Activated CD4-positive, alpha-beta T cell treated with anti-CD3 and anti-CD28 coated beads for 36 hours (primary cell): ENCODE measurements around the gene WDR91. TPM values are rescaled to one million over a fixed set of nuclear protein-coding genes. Genes with fewer than 3 reads are reported as not detected.

Experiments used
- ATAC-seq: fragments of 200-7000 bp; cut with Tn5 transposase; one replicate; pipeline ENCODE4 v1.10.0; 2021; ENCODE audit warnings: mild to moderate bottlenecking, moderate library complexity
- CTCF ChIA-PET: fragments of 350-600 bp; sonication (Branson Sonifier 250); formaldehyde crosslinking; loops from one replicate; lab custom pipeline; 2021; ENCODE audit warnings: antibody characterized with exemption; lab: Charles Lee
- POLR2A ChIA-PET: fragments of 350-600 bp; sonication (Branson Sonifier 250); formaldehyde crosslinking; loops from one replicate; lab custom pipeline; 2021; ENCODE audit warnings: antibody characterized with exemption, inconsistent platforms; lab: Charles Lee
- DNase-seq: peaks from one replicate; pipeline ENCODE4 v3.0.0-alpha.2; 2020
- H3K27ac Mint-ChIP-seq: one replicate; pipeline ENCODE4 v1.8.0; 2021; ENCODE audit warnings: mixed read lengths
- H3K27me3 Mint-ChIP-seq: one replicate; pipeline ENCODE4 v1.8.0; 2021; ENCODE audit warnings: mixed read lengths
- H3K36me3 Mint-ChIP-seq: one replicate; pipeline ENCODE4 v1.8.0; 2021; ENCODE audit warnings: low read depth, mixed read lengths
- H3K4me1 Mint-ChIP-seq: one replicate; pipeline ENCODE4 v1.8.0; 2021; ENCODE audit warnings: mixed read lengths
- H3K4me3 Mint-ChIP-seq: one replicate; pipeline ENCODE4 v1.8.0; 2021; ENCODE audit warnings: mild to moderate bottlenecking, moderate library complexity, mixed read lengths
- H3K9me3 Mint-ChIP-seq: one replicate; pipeline ENCODE4 v1.8.0; 2021; ENCODE audit warnings: low read depth, mixed read lengths
- intact Hi-C, 2 experiments: fragments of 100-400 bp; cut with DNase I in 1 of 2; cut with micrococcal nuclease in 1 of 2; formaldehyde crosslinking; loops; one replicate each; pipeline versions ENCODE4 v1.14.2 to v1.15.1; 2022 to 2024; cut with DNase I, micrococcal nuclease
- total RNA-seq, 2 experiments: library from RNA; stranded (reverse); gene quantifications; one replicate each; pipeline ENCODE4 v1.2.3, GENCODE V29; 2021

The WDR91 gene
- total RNA-seq, 2 experiments from 2014 or later = 11.8 to 12.0 TPM

- H3K4me3 Mint-ChIP-seq = no peak overlapping the region
- ChIA-PET CTCF (interaction anchor here (0.6 to 1.8 kb wide), 4 partner anchors 8 to 475 kb away, joined by 3 to 8 read pairs (median 4); no protein-coding TSS in a partner anchor), POLR2A (no interaction called here)
- H3K27ac Mint-ChIP-seq = peak overlapping the region; percentile 81
- no peak for ATAC-seq
- H3K4me1 Mint-ChIP-seq = peaks cover 32% of the 10 kb centered on the region
- peaks cover 21% of the 10 kb centered on the region for H3K9me3 Mint-ChIP-seq
- intact Hi-C loops = no loop called here
- H3K36me3 Mint-ChIP-seq = peaks cover 77% of the 10 kb centered on the region
- no peak for DNase-seq
- no peaks in the 10 kb centered on the region for H3K27me3 Mint-ChIP-seq
These were observed 50.3 kb downstream of the WDR91 start for GRCh38 chr7:135160858-135161653.

- Mint-ChIP-seq H3K4me1 (peaks cover 32% of the 10 kb centered on the region), H3K27ac (peak overlapping the region; percentile 81), H3K4me3 (no peak overlapping the region), H3K27me3 (no peaks in the 10 kb centered on the region), H3K9me3 (peaks cover 28% of the 10 kb centered on the region), H3K36me3 (peaks cover 73% of the 10 kb centered on the region)
- intact Hi-C loops = no loop called here
- ChIA-PET CTCF (interaction anchor here (0.6 to 1.8 kb wide), 6 partner anchors 9 to 474 kb away, joined by 3 to 8 read pairs (median 4); partner anchors contain the start of gene TMEM140), POLR2A (no interaction called here)
- ATAC-seq (peak; percentile 49), DNase-seq (no peak)
These were observed 51.0 kb downstream of the WDR91 start for GRCh38 chr7:135160098-135160857.

DNA sequence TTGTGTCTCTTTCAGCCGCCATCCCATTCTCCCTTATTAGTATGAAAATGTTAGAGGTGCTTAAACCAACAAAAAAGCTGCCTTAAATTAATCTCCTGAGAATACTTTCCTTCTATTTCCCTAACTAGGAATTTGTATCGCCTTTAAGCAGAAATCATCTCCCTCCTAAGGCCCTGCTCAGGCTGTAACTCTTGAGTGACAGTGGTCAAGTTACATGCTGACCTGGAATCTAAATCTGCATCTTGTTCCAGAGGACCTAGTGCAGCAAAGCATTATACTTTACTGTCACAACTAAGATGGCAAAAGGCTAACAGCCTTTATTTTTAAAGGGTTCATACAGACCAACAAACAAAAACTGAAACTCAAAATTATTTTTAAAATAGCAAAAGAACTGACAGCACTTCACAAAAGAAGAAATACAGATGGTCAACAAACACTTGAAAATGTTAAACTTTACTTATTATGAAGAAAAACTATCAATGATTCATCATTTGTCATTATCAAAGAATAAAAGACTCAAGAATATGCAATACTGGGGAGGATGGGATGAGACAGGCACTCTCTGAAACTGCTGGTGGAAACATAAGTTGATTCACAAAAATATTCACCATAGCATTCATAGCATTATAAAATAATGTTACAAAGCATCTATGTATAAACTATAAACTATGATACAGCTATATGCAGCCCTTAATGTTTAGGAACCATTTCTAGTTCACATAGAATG, 51.8 kb downstream of the WDR91 start:
- Mint-ChIP-seq H3K9me3 (peaks cover 35% of the 10 kb centered on the region), H3K27ac (peak overlapping the region; percentile 81), H3K4me3 (no peak overlapping the region), H3K36me3 (peaks cover 76% of the 10 kb centered on the region), H3K27me3 (no peaks in the 10 kb centered on the region), H3K4me1 (peaks cover 35% of the 10 kb centered on the region)
- ChIA-PET CTCF (interaction anchor here (1.3 to 1.8 kb wide), 4 partner anchors 10 to 30 kb away, joined by 3 to 8 read pairs (median 4); partner anchors contain the start of gene TMEM140), POLR2A (no interaction called here)
- ATAC-seq = peak; percentile 52
- DNase-seq = no peak
- intact Hi-C loops = no loop called here

DNA sequence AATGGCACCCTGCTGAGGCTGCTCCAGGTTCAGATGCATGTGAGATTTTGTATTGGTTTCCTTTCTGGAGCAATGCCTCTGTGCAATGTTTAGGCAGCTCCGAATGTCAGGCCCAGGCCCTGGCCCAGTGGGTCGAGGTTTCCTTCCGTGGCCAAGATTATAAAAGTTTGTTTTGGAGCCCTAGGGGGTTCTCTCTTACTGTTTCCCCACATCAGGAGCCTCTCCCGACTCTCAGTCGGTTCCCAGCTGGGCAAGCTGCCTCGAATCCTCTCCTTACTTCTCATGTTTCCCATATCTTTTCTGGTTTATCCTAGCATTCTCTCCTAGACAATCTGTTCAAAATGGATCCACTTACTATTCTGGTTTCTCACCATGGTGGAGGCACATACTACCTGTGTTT, 52.5 kb downstream of the WDR91 start:
- CTCF ChIA-PET = interaction anchor here (1.3 to 1.5 kb wide), 2 partner anchors 10 to 12 kb away, joined by 4 read pairs; no protein-coding TSS in a partner anchor
- POLR2A ChIA-PET = interaction anchor here (1.2 kb wide), 1 partner anchor 11 kb away, joined by 4 read pairs; the partner anchor contains the start of gene TMEM140
- ATAC-seq (no peak), DNase-seq (no peak)
- peak overlapping the region; percentile 81 for H3K27ac Mint-ChIP-seq
- H3K9me3 Mint-ChIP-seq = peaks cover 40% of the 10 kb centered on the region
- peaks cover 42% of the 10 kb centered on the region for H3K4me1 Mint-ChIP-seq
- no peaks in the 10 kb centered on the region for H3K27me3 Mint-ChIP-seq
- peaks cover 77% of the 10 kb centered on the region for H3K36me3 Mint-ChIP-seq
- intact Hi-C loops = no loop called here
- H3K4me3 Mint-ChIP-seq = no peak overlapping the region

DNA sequence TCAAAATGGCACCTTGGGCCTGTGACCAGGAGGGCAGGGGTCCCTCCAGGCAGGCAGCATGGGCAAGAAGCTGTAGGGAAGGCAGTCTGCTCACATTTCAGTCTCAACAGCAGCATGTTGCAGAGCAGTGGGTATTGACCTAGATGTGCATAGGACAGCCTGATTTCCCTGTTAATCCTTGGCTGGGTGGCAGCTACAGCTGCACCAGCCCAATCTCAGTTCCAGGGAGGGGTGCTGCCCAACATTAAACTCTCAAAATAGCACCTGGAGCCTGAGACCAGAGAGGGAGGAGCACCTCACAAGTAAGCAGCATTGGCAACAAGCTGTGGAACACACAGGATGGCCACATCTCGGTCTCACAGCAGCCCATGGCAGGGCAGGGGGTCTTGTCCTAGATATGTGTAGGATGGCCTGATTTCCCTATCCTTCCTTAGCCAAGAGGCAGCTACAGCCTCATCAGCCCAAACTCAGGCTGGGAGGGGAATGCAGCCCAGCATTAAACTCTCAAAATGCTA, 53.1 kb downstream of the WDR91 start:
- intact Hi-C loops = no loop called here
- H3K4me3 Mint-ChIP-seq = no peak overlapping the region
- H3K36me3 Mint-ChIP-seq = peaks cover 80% of the 10 kb centered on the region
- H3K4me1 Mint-ChIP-seq = peaks cover 45% of the 10 kb centered on the region
- ChIA-PET POLR2A (interaction anchor here (1.2 to 1.7 kb wide), 3 partner anchors 9 to 11 kb away, joined by 3 to 6 read pairs (median 4); partner anchors contain the start of gene TMEM140), CTCF (interaction anchor here (1.1 to 1.5 kb wide), 3 partner anchors 10 to 13 kb away, joined by 4 read pairs; partner anchors contain the start of gene TMEM140)
- H3K27me3 Mint-ChIP-seq = no peaks in the 10 kb centered on the region
- no peak overlapping the region for H3K27ac Mint-ChIP-seq
- ATAC-seq (no peak), DNase-seq (no peak)
- H3K9me3 Mint-ChIP-seq = peaks cover 44% of the 10 kb centered on the region

DNA sequence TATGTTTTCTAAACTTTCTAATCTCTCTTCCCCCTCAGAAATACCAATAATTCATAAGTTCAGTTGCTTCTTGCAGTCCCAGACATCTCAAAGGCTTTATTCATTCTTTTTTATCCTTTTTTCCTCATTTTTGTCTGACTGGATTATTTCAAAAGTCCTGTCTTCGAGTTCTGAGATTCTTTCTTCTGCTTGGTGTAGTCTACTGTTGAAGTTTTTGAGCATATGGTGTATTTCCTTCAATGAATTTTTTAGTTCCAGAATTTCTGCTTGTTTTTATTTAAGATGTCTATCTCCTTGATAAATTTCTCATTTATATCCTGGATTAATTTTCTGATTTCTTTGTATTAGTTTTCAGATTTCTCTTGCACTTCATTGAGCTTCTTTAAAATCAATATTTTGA, 55.0 kb downstream of the WDR91 start:
- Mint-ChIP-seq H3K4me1 (peaks cover 45% of the 10 kb centered on the region), H3K27ac (no peak overlapping the region), H3K9me3 (peaks cover 40% of the 10 kb centered on the region), H3K36me3 (peaks cover 75% of the 10 kb centered on the region), H3K27me3 (no peaks in the 10 kb centered on the region), H3K4me3 (no peak overlapping the region)
- ChIA-PET CTCF (interaction anchor here (0.5 kb wide), 1 partner anchor 55 kb away, joined by 3 read pairs; the partner anchor contains the start of gene WDR91), POLR2A (interaction anchor here (0.7 kb wide), 1 partner anchor 724 kb away, joined by 4 read pairs; no protein-coding TSS in a partner anchor)
- no peak for ATAC-seq
- intact Hi-C loops = no loop called here
- no peak for DNase-seq

DNA sequence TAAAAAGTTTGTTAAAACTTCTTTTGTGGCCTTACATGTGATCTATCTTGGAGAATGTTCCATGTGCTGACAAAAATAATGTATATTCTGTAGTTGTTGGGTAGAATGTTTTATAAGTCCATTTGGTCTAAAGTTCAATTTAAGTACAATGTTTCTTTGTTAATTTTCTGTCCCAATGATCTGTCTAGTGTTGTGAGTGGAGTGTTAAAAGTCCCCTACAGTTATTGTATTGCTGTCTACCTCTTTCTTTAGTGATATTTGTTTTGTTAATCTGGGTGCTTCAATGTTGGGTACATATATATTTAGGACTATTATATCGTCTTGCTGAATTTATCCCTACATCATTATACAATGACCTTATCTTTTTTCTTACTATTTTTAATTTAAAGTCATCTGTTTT, 56.6 kb downstream of the WDR91 start:
- DNase-seq (no peak), ATAC-seq (no peak)
- H3K9me3 Mint-ChIP-seq = peaks cover 40% of the 10 kb centered on the region
- no peak overlapping the region for H3K27ac Mint-ChIP-seq
- POLR2A ChIA-PET = no interaction called here
- CTCF ChIA-PET = interaction anchor here (1.0 kb wide), 1 partner anchor 14 kb away, joined by 4 read pairs; no protein-coding TSS in a partner anchor
- intact Hi-C loops = no loop called here
- H3K4me3 Mint-ChIP-seq = no peak overlapping the region
- peaks cover 69% of the 10 kb centered on the region for H3K36me3 Mint-ChIP-seq
- H3K27me3 Mint-ChIP-seq = no peaks in the 10 kb centered on the region
- peaks cover 45% of the 10 kb centered on the region for H3K4me1 Mint-ChIP-seq

- intact Hi-C loops = no loop called here
- peaks cover 46% of the 10 kb centered on the region for H3K4me1 Mint-ChIP-seq
- DNase-seq = no peak
- H3K27ac Mint-ChIP-seq = no peak overlapping the region
- no peak overlapping the region for H3K4me3 Mint-ChIP-seq
- no peak for ATAC-seq
- POLR2A ChIA-PET = no interaction called here
- no peaks in the 10 kb centered on the region for H3K27me3 Mint-ChIP-seq
- CTCF ChIA-PET = interaction anchor here (0.8 kb wide), 1 partner anchor 165 kb away, joined by 3 read pairs; no protein-coding TSS in a partner anchor
- peaks cover 38% of the 10 kb centered on the region for H3K9me3 Mint-ChIP-seq
- H3K36me3 Mint-ChIP-seq = peaks cover 61% of the 10 kb centered on the region
These were observed 58.9 kb downstream of the WDR91 start for GRCh38 chr7:135152442-135152841.

DNA sequence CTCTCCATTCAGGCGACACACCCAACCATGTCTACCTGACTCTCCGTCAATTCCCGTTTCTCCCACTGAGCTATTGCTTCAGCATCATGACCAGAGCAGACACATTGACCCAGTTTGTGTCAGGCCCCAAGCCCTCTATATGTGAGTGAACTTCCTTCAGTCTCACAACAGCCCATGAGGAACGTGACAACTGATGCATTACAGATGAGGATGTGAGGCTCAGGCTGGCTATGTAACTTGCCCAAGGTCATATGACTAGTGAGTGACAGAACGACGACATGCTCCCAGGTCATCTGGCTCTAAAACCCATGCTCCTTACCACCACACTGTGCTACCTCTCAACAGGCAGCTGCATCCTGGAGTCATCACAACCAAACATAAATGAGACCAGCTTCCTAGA, 59.8 kb downstream of the WDR91 start:
- ChIA-PET POLR2A (interaction anchor here (0.6 to 1.2 kb wide), 2 partner anchors 12 to 440 kb away, joined by 3 to 4 read pairs; no protein-coding TSS in a partner anchor), CTCF (interaction anchor here (0.6 to 1.1 kb wide), 4 partner anchors 32 to 503 kb away, joined by 3 read pairs; no protein-coding TSS in a partner anchor)
- Mint-ChIP-seq H3K4me3 (no peak overlapping the region), H3K27me3 (no peaks in the 10 kb centered on the region), H3K27ac (peak overlapping the region; percentile 23), H3K36me3 (peaks cover 51% of the 10 kb centered on the region), H3K9me3 (peaks cover 31% of the 10 kb centered on the region), H3K4me1 (peaks cover 49% of the 10 kb centered on the region)
- intact Hi-C loops = no loop called here
- DNase-seq (no peak), ATAC-seq (no peak)

GRCh38 chr7:135151132-135151531, 60.2 kb downstream of the WDR91 start:
- ChIA-PET CTCF (interaction anchor here (0.6 to 1.1 kb wide), 4 partner anchors 10 to 503 kb away, joined by 3 to 4 read pairs (median 3); no protein-coding TSS in a partner anchor), POLR2A (interaction anchor here (1.2 kb wide), 1 partner anchor 13 kb away, joined by 4 read pairs; no protein-coding TSS in a partner anchor)
- Mint-ChIP-seq H3K9me3 (peaks cover 27% of the 10 kb centered on the region), H3K4me3 (no peak overlapping the region), H3K4me1 (peaks cover 53% of the 10 kb centered on the region), H3K27ac (peak overlapping the region; percentile 3), H3K36me3 (peaks cover 47% of the 10 kb centered on the region), H3K27me3 (no peaks in the 10 kb centered on the region)
- DNase-seq (no peak), ATAC-seq (no peak)
- intact Hi-C loops = no loop called here
